GM15510 (cell line): Measurements from ENCODE around the gene COX6B2.
A peak's percentile ranks its signal among the peaks of the same experiment; 100 is the strongest.

Experiments used
- POLR2A ChIP-seq: IDR thresholded peaks from 3 replicates; pipeline ENCODE4 v1.6.1; 2011; ENCODE audit warnings: borderline replicate concordance; ENCODE audit not compliant: insufficient read length; ENCODE audit errors: extremely low read depth

COX6B2 gene

GRCh38 chr19:55354698-55355212 is at the start of gene COX6B2:
COX6B2 (minus strand) TSS chr19:55354719; CDS start chr19:55354521, 198 bp downstream.
- TF ChIP-seq POLR2A: no peak

GRCh38 chr19:55402509-55402908 is 48.0 kb upstream of the COX6B2 start:
- no peak for TF ChIP-seq POLR2A

GRCh38 chr19:55400281-55401087 is 46.0 kb upstream of the COX6B2 start:
- TF ChIP-seq POLR2A: no peak

GRCh38 chr19:55398200-55398925 is 43.8 kb upstream of the COX6B2 start:
- no peak for TF ChIP-seq POLR2A

- TF ChIP-seq POLR2A: no peak
Measured at GRCh38 chr19:55392820-55393761, 38.6 kb upstream of the COX6B2 start.

GRCh38 chr19:55391702-55392615 is 37.4 kb upstream of the COX6B2 start:
- no peak for TF ChIP-seq POLR2A

- TF ChIP-seq POLR2A: no peak
Measured at GRCh38 chr19:55391191-55391670, 36.7 kb upstream of the COX6B2 start.

- peak; percentile 10 for TF ChIP-seq POLR2A
Measured at GRCh38 chr19:55390461-55390880, 36.0 kb upstream of the COX6B2 start.

- TF ChIP-seq POLR2A: peak; percentile 7
Measured at GRCh38 chr19:55389386-55390317, 35.1 kb upstream of the COX6B2 start.

- TF ChIP-seq POLR2A: no peak
Measured at GRCh38 chr19:55387736-55388497, 33.4 kb upstream of the COX6B2 start.

- TF ChIP-seq POLR2A: no peak
Measured at GRCh38 chr19:55386493-55386971, 32.0 kb upstream of the COX6B2 start.
